Nephron progenitor cell (in vitro differentiated cells): ENCODE data around the gene SUFU.

ENCODE experiments used
- DNase-seq: peaks from one replicate; pipeline ENCODE4 v3.0.0; 2021
- H3K27ac Mint-ChIP-seq: 2 replicates; pipeline ENCODE4 v1.8.0; 2021; ENCODE audit warnings: mild to moderate bottlenecking, moderate library complexity, mixed read lengths
- H3K27me3 Mint-ChIP-seq: 2 replicates; pipeline ENCODE4 v1.8.0; 2021; ENCODE audit warnings: mild to moderate bottlenecking, low read depth, mixed read lengths; ENCODE audit not compliant: poor library complexity
- H3K36me3 Mint-ChIP-seq: 2 replicates; pipeline ENCODE4 v1.8.0; 2021; ENCODE audit warnings: low read depth, mixed read lengths
- H3K4me1 Mint-ChIP-seq: 2 replicates; pipeline ENCODE4 v1.8.0; 2021; ENCODE audit warnings: mixed read lengths
- H3K4me3 Mint-ChIP-seq: 2 replicates; pipeline ENCODE4 v1.8.0; 2021; ENCODE audit warnings: mild to moderate bottlenecking, moderate library complexity, mixed read lengths
- H3K9me3 Mint-ChIP-seq: 2 replicates; pipeline ENCODE4 v1.8.0; 2021; ENCODE audit warnings: mild to moderate bottlenecking, moderate library complexity, mixed read lengths
- CTCF ChIP-seq: fragments of 200-600 bp; sonication (generic); IDR thresholded peaks from 2 replicates; pipeline ENCODE4 v1.5.0; 2021; ENCODE audit warnings: antibody characterized with exemption

SUFU gene

GRCh38 chr10:102505462-102506115 lies 1.8 kb downstream of the SUFU start:
- no peak for DNase-seq
- Mint-ChIP-seq H3K36me3 (peaks cover 17% of the 10 kb centered on the region), H3K27me3 (no peaks in the 10 kb centered on the region), H3K4me3 (peak overlapping the region; percentile 62), H3K4me1 (peaks cover 37% of the 10 kb centered on the region), H3K9me3 (no peaks in the 10 kb centered on the region), H3K27ac (peak overlapping the region; percentile 18)
- TF ChIP-seq CTCF = no peak

- H3K4me3 Mint-ChIP-seq = peak overlapping the region; percentile 23
- no peaks in the 10 kb centered on the region for H3K9me3 Mint-ChIP-seq
These were observed 3.7 kb downstream of the SUFU start for GRCh38 chr10:102507521-102507920.

GRCh38 chr10:102508506-102508905 lies 4.7 kb downstream of the SUFU start:
- no peaks in the 10 kb centered on the region for H3K9me3 Mint-ChIP-seq
- peaks cover 38% of the 10 kb centered on the region for H3K36me3 Mint-ChIP-seq
- peaks cover 58% of the 10 kb centered on the region for H3K4me1 Mint-ChIP-seq
- TF ChIP-seq CTCF = no peak
- H3K4me3 Mint-ChIP-seq = peak overlapping the region; percentile 53
- DNase-seq = no peak
- no peaks in the 10 kb centered on the region for H3K27me3 Mint-ChIP-seq
- no peak overlapping the region for H3K27ac Mint-ChIP-seq

More at GRCh38 chr10:102507521-102507920, 3.7 kb downstream of the SUFU start:
- H3K4me1 Mint-ChIP-seq = peaks cover 52% of the 10 kb centered on the region
- DNase-seq = no peak
- peaks cover 29% of the 10 kb centered on the region for H3K36me3 Mint-ChIP-seq
- TF ChIP-seq CTCF = no peak
- H3K27me3 Mint-ChIP-seq = no peaks in the 10 kb centered on the region
- H3K27ac Mint-ChIP-seq = no peak overlapping the region

- Mint-ChIP-seq H3K4me1 (peaks cover 57% of the 10 kb centered on the region), H3K36me3 (peaks cover 46% of the 10 kb centered on the region), H3K9me3 (no peaks in the 10 kb centered on the region), H3K27ac (no peak overlapping the region), H3K27me3 (no peaks in the 10 kb centered on the region), H3K4me3 (no peak overlapping the region)
- no peak for TF ChIP-seq CTCF
- DNase-seq = no peak
These were observed 5.6 kb downstream of the SUFU start for GRCh38 chr10:102509387-102509786.

- Mint-ChIP-seq H3K27me3 (no peaks in the 10 kb centered on the region), H3K4me3 (no peak overlapping the region), H3K9me3 (no peaks in the 10 kb centered on the region), H3K36me3 (peaks cover 60% of the 10 kb centered on the region), H3K4me1 (peaks cover 33% of the 10 kb centered on the region), H3K27ac (peak overlapping the region; percentile 16)
- TF ChIP-seq CTCF = no peak
- DNase-seq = no peak
These were observed 8.0 kb downstream of the SUFU start for GRCh38 chr10:102511583-102512274.
